Prostate gland (tissue), 2 donors: ENCODE results near the gene CANX. TPM values are rescaled to one million over a fixed set of nuclear protein-coding genes. Genes with fewer than 3 reads are reported as not detected.

Source experiments
- DNase-seq: peaks from one replicate; pipeline ENCODE4 v3.0.0-alpha.2; 2019; ENCODE audit warnings: low spot score
- H3K27ac ChIP-seq, 2 donors: fragments of 200-600 bp; sonication (generic); 2 replicates each; pipeline ENCODE4 v1.5.1; 2017 to 2019
- H3K27me3 ChIP-seq: fragments of 200-600 bp; sonication (generic); replicated peaks from 2 replicates; pipeline ENCODE4 v1.5.1; 2019; ENCODE audit not compliant: insufficient read depth
- H3K36me3 ChIP-seq, 2 donors: fragments of 200-600 bp; sonication (generic); 1 replicate in 1 of 2; 2 replicates in 1 of 2; pipeline versions ENCODE4 v1.5.1 to v1.8.1; 2017 to 2019
- H3K4me1 ChIP-seq: fragments of 200-600 bp; sonication (generic); replicated peaks from 2 replicates; pipeline ENCODE4 v1.5.1; 2019
- H3K4me3 ChIP-seq, 2 donors: fragments of 200-600 bp; sonication (generic); 2 replicates each; pipeline ENCODE4 v1.5.1; 2017 to 2019
- H3K9me3 ChIP-seq: fragments of 200-600 bp; sonication (generic); 2 replicates; pipeline ENCODE4 v1.5.1; 2017
- POLR2A ChIP-seq: fragments of 450-650 bp; IDR thresholded peaks from one replicate; pipeline ENCODE4 v1.6.1; 2016; ENCODE audit warnings: antibody characterized with exemption, mild to moderate bottlenecking
- POLR2AphosphoS5 ChIP-seq: sonication (generic); formaldehyde crosslinking; IDR thresholded peaks from one replicate; pipeline ENCODE4 v1.6.1; 2017; ENCODE audit warnings: antibody characterized with exemption
- WGBS: methylation state at CpG from one replicate; pipeline ENCODE4 v1.1.5; 2018; 5-methylcytosine and 5-hydroxymethylcytosine counted together
- intact Hi-C: fragments of 100-400 bp; cut with DNase I; formaldehyde crosslinking; loops from one replicate; pipeline ENCODE4 v1.14.2; 2022
- total RNA-seq, 2 donors: library from RNA; depleted of rRNA; stranded (reverse); fragments of >200 nt; gene quantifications; one replicate each; pipeline ENCODE4 v1.1.0, GENCODE V29; 2016
- TF ChIP-seq, protein P1 (sequence below), 4 experiments: fragments of 200-600 bp in 2 of 4; fragments of 450-650 bp in 2 of 4; sonication (generic) in 2 of 4; IDR thresholded peaks; 1 replicate in 3 of 4; 2 replicates in 1 of 4; pipeline ENCODE4 v1.5.1; 2016 to 2019; ENCODE audit warnings: antibody characterized with exemption in 4 of 4, mild to moderate bottlenecking in 2 of 4, moderate library complexity in 2 of 4

The CANX gene
- total RNA-seq, 2 donors from 2014 or later = 341 to 468 TPM

DNA sequence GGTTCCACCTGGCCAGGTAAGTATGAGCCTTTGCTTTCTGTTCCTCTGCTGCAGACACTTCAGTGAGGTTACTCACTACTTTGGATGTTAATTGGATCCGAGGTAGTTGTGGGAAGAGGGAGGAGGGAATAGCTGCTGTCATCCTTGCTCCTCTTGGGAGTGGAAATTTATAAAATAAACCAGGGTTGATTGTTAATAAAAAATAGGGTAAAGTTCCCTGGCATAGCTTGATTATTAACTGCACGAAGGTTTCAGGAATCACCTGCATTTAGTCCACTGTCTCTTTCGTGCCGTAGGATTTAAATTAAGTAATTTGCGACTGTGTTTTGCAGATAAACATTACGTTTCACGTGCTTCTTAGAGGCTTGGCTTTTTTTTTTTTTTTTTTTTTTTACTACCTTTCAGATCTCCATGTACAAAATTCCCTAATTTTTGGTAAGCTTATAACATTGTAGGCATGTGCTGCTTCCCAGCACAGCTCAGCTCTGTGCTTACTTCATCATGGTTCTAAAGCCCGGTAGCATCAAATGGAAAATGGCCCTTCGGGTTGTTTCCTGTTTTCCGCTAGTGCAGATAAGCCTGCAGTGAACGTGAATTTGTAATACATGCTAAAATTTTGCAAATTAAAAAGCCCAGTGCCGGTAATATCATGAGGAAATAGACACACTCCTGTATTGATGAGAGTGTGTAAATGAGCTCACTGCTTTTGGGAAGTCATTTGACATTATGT, 68.1 kb downstream of the CANX start:
- Histone ChIP-seq H3K36me3 (peaks cover 7 to 22% of the 10 kb centered on the region in 2 donors), H3K9me3 (no peaks in the 10 kb centered on the region), H3K27ac (no peak overlapping the region), H3K4me3 (no peak overlapping the region), H3K4me1 (peaks cover 6% of the 10 kb centered on the region), H3K27me3 (no peaks in the 10 kb centered on the region)
- 71% methylated on average over 12 of the region's 12 CpGs for WGBS
- intact Hi-C loops = no loop called here
- DNase-seq = no peak
- TF ChIP-seq POLR2A (no peak), POLR2AphosphoS5 (no peak)
- TF ChIP-seq, protein P1, sequence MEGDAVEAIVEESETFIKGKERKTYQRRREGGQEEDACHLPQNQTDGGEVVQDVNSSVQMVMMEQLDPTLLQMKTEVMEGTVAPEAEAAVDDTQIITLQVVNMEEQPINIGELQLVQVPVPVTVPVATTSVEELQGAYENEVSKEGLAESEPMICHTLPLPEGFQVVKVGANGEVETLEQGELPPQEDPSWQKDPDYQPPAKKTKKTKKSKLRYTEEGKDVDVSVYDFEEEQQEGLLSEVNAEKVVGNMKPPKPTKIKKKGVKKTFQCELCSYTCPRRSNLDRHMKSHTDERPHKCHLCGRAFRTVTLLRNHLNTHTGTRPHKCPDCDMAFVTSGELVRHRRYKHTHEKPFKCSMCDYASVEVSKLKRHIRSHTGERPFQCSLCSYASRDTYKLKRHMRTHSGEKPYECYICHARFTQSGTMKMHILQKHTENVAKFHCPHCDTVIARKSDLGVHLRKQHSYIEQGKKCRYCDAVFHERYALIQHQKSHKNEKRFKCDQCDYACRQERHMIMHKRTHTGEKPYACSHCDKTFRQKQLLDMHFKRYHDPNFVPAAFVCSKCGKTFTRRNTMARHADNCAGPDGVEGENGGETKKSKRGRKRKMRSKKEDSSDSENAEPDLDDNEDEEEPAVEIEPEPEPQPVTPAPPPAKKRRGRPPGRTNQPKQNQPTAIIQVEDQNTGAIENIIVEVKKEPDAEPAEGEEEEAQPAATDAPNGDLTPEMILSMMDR (IDR thresholded peaks at IDR 0.05) = no peak

DNA sequence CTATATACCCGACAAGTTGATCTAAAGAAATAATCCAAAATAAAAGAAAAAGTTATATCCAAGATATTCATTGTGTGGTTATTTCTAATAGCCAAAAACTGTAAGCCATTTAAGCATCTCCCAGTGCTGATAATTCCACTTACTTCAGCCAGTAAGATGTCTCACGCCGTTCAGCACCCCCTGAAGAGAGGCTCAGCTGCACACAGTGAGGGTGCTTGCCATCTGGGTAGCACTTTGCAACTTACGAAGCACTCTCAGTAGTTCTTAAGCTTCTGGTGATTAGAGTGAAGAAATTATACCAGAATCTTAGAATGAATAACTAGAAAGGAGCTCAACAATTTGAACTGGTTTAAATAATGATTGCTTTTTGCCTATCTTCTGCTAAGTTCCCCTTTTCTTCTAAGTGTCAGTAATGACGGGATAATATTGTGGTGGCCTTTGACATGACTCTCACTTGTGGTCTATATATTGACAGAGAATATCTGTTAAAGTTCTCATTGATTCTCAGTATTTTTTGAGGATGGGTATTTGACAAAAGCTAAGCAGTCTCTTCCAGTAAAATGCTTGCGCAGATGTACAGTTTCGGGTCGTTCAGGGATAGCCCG, 68.8 kb downstream of the CANX start:
- WGBS = 84% methylated on average over 9 of the region's 9 CpGs
- peaks cover 7 to 22% of the 10 kb centered on the region in 2 donors for H3K36me3 ChIP-seq

DNA sequence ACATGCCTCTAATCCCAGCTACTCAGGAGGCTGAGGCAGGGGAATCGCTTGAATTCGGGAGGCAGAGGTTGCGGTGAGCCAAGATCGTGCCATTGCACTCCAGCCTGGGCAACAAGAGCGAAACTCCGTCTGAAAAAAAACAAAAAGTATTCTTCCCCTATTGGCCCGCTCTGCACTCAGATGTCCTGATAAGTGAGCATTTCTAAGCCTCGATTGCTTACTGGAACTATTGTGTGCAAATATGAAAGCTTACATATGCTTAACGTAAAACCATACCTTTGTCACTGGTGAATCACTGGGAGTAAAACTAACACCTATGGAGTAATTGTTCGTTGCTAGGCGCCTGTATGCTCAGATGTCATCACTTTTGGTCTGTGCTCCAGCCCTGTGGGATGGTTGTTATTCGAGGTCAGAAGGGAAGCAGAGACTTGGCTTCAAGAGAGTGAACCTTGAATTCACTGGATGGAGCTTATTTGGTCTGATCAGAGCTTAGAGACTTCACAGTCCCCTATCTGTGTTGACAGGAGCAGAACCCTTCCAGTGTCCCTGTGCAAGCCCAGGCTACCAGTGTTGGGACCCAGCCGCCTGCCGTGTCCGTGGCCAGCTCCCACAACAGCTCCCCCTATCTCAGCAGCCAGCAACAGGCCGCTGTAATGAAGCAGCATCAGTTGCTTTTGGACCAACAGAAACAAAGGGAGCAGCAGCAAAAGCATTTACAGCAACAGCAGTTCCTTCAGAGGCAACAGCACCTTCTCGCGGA, 69.7 kb downstream of the CANX start:
- 82% methylated on average over 18 of the region's 18 CpGs for WGBS
- no peak overlapping the region for H3K27ac ChIP-seq
- intact Hi-C loops = no loop called here
- no peaks in the 10 kb centered on the region for H3K27me3 ChIP-seq
- H3K9me3 ChIP-seq = no peaks in the 10 kb centered on the region
- no peak for DNase-seq
- TF ChIP-seq POLR2AphosphoS5 (no peak), POLR2A (no peak)
- TF ChIP-seq, protein P1 (IDR thresholded peaks at IDR 0.05) = no peak
- H3K36me3 ChIP-seq = peaks cover 7 to 29% of the 10 kb centered on the region in 2 donors
- H3K4me1 ChIP-seq = peaks cover 4% of the 10 kb centered on the region
- no peak overlapping the region for H3K4me3 ChIP-seq

More for the DNA sequence above, 68.8 kb downstream of the CANX start:
- intact Hi-C loops = no loop called here
- no peaks in the 10 kb centered on the region for H3K27me3 ChIP-seq
- no peaks in the 10 kb centered on the region for H3K9me3 ChIP-seq
- H3K27ac ChIP-seq = no peak overlapping the region
- peaks cover 6% of the 10 kb centered on the region for H3K4me1 ChIP-seq
- TF ChIP-seq, protein P1 (IDR thresholded peaks at IDR 0.05) = no peak
- TF ChIP-seq POLR2A = no peak
- TF ChIP-seq POLR2AphosphoS5 = no peak
- DNase-seq = no peak
- no peak overlapping the region for H3K4me3 ChIP-seq

DNA sequence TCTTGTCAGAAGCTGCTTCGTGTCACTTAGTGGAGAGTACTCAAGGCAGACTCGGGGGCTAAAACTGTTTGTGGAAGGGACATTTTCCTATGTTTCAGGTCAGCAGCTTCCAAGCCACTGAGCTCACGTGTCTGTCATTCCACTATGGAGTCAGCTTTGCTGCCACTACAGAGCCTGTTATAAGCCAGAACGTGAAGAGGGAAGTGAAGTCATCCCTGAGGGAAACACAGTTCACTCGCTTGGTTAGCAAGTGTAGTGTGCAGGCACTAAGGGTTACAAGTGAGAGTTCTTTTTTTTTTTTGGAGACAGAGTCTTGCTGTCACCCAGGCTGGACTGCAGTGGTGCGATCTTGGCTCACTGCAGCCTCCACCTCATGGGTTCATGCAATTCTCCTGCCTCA, 70.5 kb downstream of the CANX start:
- Histone ChIP-seq H3K27ac (no peak overlapping the region), H3K9me3 (no peaks in the 10 kb centered on the region), H3K4me3 (no peak overlapping the region), H3K4me1 (no peaks in the 10 kb centered on the region), H3K27me3 (no peaks in the 10 kb centered on the region), H3K36me3 (peaks cover 7 to 37% of the 10 kb centered on the region in 2 donors)
- intact Hi-C loops = no loop called here
- WGBS = 86% methylated on average over 6 of the region's 6 CpGs
- DNase-seq = no peak
- no peak for TF ChIP-seq POLR2AphosphoS5
- TF ChIP-seq, protein P1 (IDR thresholded peaks at IDR 0.05) = no peak
- no peak for TF ChIP-seq POLR2A
